DMS53 treated with DMSO at 0.1 percent for 48 hours (cell line): ENCODE measurements around the gene FAM98C.
"Not testable (repeated sequence)": the region's sequence is repeated elsewhere in the genome, so short reads cannot be mapped to it uniquely, and the experiment has no call there.

Experiments used
- DNase-seq: peaks from one replicate; lab custom pipeline; 2025; ENCODE audit not compliant: unreplicated experiment; lab: John Stamatoyannopoulos, UW

The FAM98C gene

GRCh38 chr19:38402967-38403674 is at the start of gene FAM98C:
FAM98C (plus strand) TSS chr19:38403093; CDS start chr19:38403154, 61 bp downstream.
- peak; percentile 96 for DNase-seq

DNA sequence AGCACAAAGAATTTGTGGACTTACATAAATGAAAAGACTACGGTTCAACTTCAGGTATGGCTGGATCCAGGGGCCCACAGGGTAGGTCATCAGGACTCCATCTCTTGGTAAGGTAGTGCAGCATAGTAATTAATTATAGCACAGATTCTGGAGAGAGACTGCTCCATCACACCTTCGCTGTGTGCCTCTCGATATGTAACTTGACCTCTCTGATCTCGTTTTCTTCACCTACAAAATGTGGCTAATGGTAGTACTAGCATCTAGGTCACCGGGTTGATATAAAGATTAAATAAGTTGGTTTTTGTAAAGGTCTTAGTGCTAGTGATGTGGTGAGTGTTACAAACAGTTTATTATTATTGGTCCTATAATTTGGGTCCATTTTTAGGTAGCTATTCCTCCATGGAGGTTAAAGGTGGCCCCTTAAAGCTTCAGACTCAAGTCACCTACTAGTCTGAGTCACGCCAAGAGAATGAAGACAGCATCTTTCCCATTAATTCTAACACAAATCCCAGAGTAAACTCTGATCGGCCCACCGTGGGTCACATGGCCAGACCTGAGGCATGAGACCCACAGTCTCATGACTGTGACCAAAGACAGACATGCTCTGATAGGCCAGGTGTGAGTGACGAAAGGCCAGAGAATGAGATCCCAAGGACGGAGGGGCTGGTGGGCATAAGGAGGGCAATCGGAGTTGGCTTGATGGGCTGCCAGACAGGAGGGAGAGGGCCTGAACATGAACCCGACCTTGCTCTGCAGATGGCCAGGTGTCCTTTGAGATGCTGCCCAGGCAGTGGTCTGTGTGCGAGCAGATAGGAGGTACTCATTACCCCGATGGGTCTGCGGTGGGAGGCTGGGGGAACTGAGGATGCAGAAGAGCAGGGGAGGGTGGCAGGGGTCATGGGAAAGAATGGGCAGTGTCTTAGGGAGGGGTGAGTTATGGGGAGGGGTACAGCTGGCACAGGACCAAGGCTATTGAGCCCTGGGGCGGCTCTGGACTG is 46.9 kb upstream of the FAM98C start:
- no peak for DNase-seq

- no peak for DNase-seq
These were observed 44.8 kb upstream of the FAM98C start for GRCh38 chr19:38358071-38358470.

- DNase-seq: no peak
These were observed 43.5 kb upstream of the FAM98C start for GRCh38 chr19:38359242-38360021.

- no peak for DNase-seq
These were observed 42.5 kb upstream of the FAM98C start for GRCh38 chr19:38360351-38360750.

DNA sequence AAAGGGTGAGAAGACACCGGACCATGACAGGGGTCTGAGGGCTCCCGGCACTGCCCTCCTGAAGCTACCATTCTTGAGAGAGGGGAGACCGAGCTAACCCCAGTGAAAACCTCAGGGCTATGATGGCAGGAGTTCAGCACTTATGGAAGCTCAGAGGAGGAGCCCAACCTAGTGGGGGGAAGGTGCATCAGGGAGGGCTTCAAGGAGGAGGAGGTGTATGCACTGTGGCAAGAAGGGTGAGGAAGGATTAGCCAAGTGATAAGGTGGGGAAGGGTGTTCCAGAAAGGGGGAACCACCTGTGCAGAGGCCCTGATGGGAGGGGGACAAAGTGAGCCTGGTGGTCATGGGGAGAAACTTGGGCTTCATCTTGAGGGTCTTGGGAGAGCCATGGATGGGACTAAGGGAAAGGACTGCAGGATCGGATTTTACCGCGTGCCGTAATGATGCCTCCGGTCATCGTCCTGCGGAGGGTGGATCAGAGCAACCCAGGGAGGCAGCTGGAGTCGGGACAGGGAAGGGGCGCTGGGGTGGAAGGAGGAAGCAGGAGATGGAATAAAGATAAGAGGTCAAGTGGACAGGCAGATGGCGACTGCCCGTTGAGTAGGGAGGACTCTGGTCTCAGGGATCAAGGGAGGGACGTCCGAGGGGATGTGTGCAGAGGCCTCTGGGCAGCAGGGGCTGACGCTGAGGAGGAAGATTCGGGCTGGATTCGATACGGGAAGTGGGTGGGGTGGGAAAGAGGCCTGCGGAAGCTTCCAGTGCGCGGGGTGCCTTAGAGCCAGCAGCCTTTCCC is 41.9 kb upstream of the FAM98C start:
- peak; percentile 49 for DNase-seq

DNA sequence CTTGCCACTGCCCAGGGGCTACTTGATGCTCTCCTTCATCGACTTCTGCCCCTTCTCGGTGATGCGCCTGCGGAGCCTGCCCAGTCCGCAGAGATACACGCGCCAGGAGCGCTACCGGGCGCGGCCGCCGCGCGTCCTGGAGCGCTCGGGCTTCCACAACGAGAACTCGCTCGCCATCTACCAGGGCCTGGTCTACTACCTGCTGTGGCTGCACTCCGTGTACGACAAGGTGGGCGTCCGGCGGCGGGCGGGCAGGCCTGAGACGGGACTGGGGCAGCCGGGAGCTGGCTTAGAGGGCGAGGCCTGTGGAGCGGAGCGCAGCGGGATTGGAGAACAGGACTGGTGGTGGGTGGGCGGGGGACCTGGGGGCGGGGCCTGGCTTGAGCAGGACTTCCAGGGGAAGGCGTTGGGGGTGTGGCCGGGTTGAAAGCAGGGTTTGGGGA is 41.2 kb upstream of the FAM98C start:
- peak; percentile 84 for DNase-seq

DNA sequence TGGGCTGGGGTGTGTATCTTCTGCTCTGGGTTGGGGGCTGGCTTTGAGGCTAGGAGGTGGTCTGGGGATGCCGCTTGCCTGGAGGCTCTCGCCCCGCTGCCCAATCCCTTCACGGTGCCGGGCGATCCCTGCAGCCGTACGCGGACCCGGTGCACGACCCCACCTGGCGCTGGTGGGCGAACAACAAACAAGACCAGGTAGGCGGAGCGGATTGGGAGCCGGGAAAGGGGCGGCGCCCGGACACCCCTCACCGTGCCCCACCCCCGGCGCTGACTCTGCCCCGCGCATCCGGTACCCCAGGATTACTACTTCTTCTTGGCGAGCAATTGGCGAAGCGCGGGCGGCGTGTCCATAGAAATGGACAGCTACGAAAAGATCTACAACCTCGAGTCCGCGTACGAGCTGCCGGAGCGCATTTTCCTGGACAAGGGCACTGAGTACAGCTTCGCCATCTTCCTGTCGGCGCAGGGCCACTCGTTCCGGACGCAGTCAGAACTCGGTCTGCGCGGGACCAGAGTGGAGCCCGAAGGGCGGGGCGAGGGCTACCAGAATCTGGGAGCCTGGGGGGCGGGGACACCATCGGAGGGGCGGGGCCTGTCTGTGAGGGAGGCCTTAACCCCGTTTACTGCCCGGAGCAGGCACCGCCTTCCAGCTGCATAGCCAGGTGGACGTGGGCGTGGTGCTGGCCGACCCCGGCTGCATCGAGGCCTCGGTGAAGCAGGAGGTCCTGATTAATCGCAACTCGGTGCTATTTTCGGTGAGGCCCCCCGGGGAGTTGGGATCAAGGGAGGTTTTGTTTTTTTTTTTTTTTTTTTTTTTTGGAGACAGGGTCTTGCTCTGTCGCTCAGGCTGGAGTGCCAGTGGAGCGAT is 40.6 kb upstream of the FAM98C start:
- DNase-seq: peak; percentile 87

DNA sequence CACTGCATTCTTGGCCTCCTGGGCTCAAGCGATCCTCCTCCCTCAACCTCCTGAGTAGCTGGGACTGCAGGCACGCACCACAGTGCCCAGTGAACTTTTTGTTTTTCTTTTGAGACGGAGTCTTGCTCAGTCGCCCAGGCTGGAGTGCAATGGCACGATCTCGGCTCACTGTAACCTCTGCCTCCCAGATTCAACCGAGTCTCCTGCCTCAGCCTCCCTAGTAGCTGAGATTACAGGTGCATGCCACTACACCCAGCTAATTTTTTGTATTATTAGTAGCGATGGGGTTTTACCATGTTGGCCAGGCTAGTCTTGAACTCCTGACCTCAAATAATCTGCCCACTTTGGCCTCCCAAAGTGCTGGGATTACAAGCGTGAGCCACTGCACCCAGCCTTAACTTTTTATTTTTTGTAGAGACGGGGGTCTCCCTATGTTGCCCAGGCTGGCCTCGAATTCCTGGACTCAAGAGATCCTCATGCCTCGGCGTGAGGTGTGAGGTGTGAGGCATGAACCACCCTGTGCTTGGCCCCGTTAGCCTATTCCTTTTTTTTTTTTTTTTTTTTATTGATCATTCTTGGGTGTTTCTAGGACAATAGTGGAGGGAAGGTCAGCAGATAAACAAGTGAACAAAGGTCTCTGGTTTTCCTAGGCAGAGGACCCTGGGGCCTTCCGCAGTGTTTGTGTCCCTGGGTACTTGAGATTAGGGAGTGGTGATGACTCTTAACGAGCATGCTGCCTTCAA is 39.8 kb upstream of the FAM98C start:
- not testable (repeated sequence) for DNase-seq

DNA sequence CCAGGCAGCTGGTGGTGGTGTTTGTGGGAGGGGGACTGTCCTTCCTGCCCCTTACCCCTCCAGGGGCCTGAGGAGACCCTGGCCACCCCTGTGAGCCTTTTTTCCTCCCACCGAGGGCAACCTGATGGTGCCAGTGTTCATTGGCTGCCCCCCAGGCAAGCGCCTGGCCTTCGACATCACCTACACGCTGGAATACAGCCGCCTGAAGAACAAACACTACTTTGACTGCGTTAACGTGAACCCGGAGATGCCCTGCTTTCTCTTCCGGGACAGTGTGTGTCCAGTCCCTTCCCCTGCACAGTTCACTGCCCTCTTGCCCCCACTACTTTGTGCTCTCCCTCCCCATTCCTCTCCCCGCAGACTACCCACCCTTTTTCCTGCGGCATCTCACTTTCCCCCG is 35.9 kb upstream of the FAM98C start:
- DNase-seq: no peak

GRCh38 chr19:38369584-38369983 is 33.3 kb upstream of the FAM98C start:
- no peak for DNase-seq

- DNase-seq: no peak
These were observed 32.6 kb upstream of the FAM98C start for GRCh38 chr19:38370299-38370698.

GRCh38 chr19:38371081-38371480 is 31.8 kb upstream of the FAM98C start:
- no peak for DNase-seq

- DNase-seq: no peak
These were observed 29.0 kb upstream of the FAM98C start for GRCh38 chr19:38373907-38374331.

DNA sequence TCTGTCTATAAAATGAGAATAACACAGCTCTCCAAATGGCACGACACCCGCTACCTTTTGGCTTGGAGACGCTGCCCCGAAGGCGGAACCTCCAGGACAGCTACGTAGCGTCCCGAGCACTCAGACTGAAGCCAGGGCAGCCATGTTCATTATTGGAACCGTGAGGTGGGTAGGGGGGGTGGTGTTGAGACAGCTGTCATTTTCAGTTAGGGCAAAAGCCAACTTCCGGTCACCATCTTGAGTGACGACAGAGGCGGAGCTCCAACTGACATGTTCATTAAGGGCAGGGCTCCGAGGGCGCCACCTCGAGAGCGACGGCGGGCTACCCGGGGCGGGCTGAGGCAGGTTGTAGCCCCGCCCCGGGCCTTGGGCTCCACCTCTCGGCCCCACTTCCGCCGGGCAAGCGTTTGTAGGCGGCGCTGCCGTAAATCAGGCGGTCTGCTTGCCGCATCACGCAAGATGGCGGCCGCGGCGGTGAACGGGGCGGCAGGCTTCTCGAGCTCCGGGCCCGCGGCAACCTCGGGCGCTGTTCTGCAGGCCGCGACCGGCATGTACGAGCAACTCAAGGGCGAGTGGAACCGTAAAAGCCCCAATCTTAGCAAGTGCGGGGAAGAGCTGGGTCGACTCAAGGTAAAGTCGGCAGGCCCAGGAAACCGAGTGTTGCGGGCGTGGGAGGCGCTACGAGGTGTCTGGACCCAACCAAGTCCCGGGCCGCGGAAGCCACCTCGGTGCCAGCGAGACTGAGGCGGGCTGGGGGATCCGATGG is 28.4 kb upstream of the FAM98C start, which contains the start of gene PSMD8:
PSMD8 (plus strand) TSS at position 240 of the 766 bp plus-strand sequence; CDS start at position 271, 31 bp downstream.
- peak; percentile 99 for DNase-seq

GRCh38 chr19:38375098-38375493 is 27.8 kb upstream of the FAM98C start:
- no peak for DNase-seq

GRCh38 chr19:38375748-38376147 is 27.1 kb upstream of the FAM98C start:
- DNase-seq: no peak

DNA sequence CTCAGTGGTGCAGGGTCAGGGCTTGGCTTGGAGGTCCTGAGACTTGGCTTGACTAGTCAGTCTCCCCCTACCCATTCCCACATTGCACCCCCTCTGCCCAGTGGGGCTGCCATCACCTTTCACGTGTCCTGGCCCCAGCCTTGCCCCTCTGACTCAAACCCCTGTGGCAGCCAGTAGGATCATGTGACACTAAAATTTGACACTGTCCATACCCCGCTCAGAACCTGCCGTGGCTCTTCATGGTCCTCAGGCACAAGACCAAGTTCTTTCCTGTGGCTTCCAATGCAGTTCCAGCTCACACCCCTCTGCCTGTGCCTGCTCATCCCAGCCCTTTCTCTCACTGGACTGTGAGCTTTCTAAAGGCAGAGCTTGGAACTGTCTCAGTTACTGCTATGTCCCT is 26.3 kb upstream of the FAM98C start:
- DNase-seq: no peak
